Motor neuron (in vitro differentiated cells): Measurements from ENCODE around the gene ZNF428. TPM values are rescaled to one million over a fixed set of nuclear protein-coding genes. Genes with fewer than 3 reads are reported as not detected.

ENCODE experiments used
- ATAC-seq, 8 experiments: fragments of 200-7000 bp; cut with Tn5 transposase; replicated peaks in 6 of 8; 2 replicates each; pipeline ENCODE4 v1.8.0; 2021; ENCODE audit warnings: mild to moderate bottlenecking in 8 of 8, moderate library complexity in 8 of 8
- H3K27ac ChIP-seq, 2 donors: fragments of 250-450 bp; sonication (Bioruptor Pico); 2 replicates each; pipeline ENCODE4 v1.9.0; 2021; ENCODE audit warnings: antibody characterized with exemption in 2 of 2, mild to moderate bottlenecking in 2 of 2, moderate library complexity in 1 of 2
- H3K4me1 ChIP-seq, 2 donors: fragments of 250-450 bp; sonication (Bioruptor Pico); replicated peaks in 1 of 2; 2 replicates each; pipeline ENCODE4 v1.6.1; 2021; ENCODE audit warnings: antibody characterized with exemption in 2 of 2, mild to moderate bottlenecking in 2 of 2, moderate library complexity in 1 of 2
- H3K4me3 ChIP-seq, 5 donors: fragments of 250-450 bp; sonication (Bioruptor Pico); 2 replicates each; pipeline ENCODE4 v1.9.0; 2021; ENCODE audit warnings: antibody characterized with exemption in 5 of 5, mild to moderate bottlenecking in 5 of 5, moderate library complexity in 4 of 5
- WGBS, 10 experiments: fragments of 450-650 bp; shearing (Covaris generic); methylation state at CpG; one replicate each; pipeline ENCODE4 v1.0.0; 2022; 5-methylcytosine and 5-hydroxymethylcytosine counted together
- in situ Hi-C, 9 experiments: fragments of 400-800 bp; cut with MboI; loops; one replicate each; pipeline ENCODE4 v1.15.0; 2021; ENCODE audit warnings: low sequenced_read_pairs in 9 of 9, low pct_unique_long_range_greater_than_20kb in 2 of 9; ENCODE audit not compliant: unreplicated experiment in 9 of 9
- total RNA-seq, 8 experiments: library from RNA; unstranded; fragments of 300-600 nt; gene quantifications; 2 replicates each; pipeline versions ENCODE4 v1.2.3 to v1.2.4, GENCODE V29; 2022

ZNF428 gene
- total RNA-seq, 8 experiments from 2014 or later = 17.4 to 166 (median 84.4) TPM

- no peak overlapping the region for H3K4me3 ChIP-seq
- H3K4me1 ChIP-seq = peaks cover 12 to 14% of the 10 kb centered on the region in 2 donors
- in situ Hi-C loops = no loop called here
- ATAC-seq = no peak
- 60% methylated on average over 1 of the region's 1 CpG; no CpG with 5 or more reads in 9 of the 10 experiments for WGBS, 10 experiments
- no peak overlapping the region for H3K27ac ChIP-seq
These were observed 3.5 kb upstream of the ZNF428 start for GRCh38 chr19:43622956-43623355.

GRCh38 chr19:43622070-43622469 lies 2.6 kb upstream of the ZNF428 start:
- H3K27ac ChIP-seq = no peak overlapping the region
- peaks cover 12 to 14% of the 10 kb centered on the region in 2 donors for H3K4me1 ChIP-seq
- ATAC-seq = no peak
- H3K4me3 ChIP-seq = no peak overlapping the region
- in situ Hi-C loops = no loop called here
- WGBS, 10 experiments = 100% methylated on average over 1 of the region's 4 CpGs; no CpG with 5 or more reads in 9 of the 10 experiments

DNA sequence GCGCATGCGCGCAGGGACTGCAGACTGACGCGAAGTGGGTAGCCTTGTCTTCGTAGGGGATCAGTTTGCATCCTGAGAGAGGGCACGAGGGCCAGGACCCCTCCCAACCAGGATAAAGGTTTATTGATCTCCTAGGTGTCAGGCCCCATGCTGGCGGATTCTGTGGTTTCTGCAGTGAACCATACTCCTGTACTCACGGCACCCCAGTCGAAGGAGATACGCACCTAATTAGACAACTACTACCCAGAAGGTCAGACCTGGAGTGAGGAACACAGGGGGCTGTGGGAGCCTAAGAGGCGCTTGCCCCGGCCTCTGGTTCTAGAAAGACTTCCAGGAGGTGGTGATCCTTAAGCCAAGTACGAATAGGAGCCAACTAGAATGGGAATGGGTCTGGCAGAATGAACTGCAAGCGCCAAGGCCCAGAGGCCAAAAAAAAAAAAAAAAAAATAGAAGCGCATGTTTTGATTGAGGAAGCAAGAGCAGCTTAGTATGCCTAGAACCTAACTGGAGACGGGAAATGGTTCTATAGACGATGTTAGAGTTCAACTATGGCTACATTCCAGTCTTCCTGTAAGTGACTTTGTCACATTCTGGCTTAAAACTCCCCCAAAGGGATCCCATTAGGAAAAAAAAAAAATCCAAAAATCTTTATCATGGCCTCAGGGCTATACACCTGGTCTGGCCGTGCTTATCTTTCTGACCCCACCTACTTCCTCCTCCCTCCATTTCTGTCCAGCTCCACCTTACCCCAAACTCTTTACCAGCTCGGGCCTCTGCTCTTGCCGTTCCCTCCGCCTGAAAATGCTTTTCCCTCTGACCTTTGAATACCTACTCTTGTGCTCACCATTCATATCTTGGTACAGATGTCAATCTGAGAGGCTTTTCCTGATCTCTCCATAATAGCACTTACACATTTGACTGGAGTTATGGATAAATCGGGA lies 902 bp upstream of the ZNF428 start:
- in situ Hi-C loops = no loop called here
- H3K4me1 ChIP-seq = peaks cover 12 to 14% of the 10 kb centered on the region in 2 donors
- H3K4me3 ChIP-seq = peak overlapping the region; percentile 49 to 62 (median 58)
- 33 to 97% (median 51%) methylated on average over 5 to 17 of the region's 23 CpGs for WGBS, 10 experiments
- peak overlapping the region; percentile 94 to 97 for H3K27ac ChIP-seq
- no peak for ATAC-seq

GRCh38 chr19:43618921-43619261 lies 538 bp downstream of the ZNF428 start:
- H3K27ac ChIP-seq = peak overlapping the region; percentile 94 to 97
- in situ Hi-C loops = no loop called here
- H3K4me1 ChIP-seq = peaks cover 12 to 14% of the 10 kb centered on the region in 2 donors
- WGBS, 10 experiments = 0 to 3% (median 0%) methylated on average over 2 to 12 of the region's 14 CpGs; no CpG with 5 or more reads in 7 of the 10 experiments
- ATAC-seq = peak; percentile 15 to 33 (median 22)
- peak overlapping the region; percentile 49 to 62 (median 58) for H3K4me3 ChIP-seq

DNA sequence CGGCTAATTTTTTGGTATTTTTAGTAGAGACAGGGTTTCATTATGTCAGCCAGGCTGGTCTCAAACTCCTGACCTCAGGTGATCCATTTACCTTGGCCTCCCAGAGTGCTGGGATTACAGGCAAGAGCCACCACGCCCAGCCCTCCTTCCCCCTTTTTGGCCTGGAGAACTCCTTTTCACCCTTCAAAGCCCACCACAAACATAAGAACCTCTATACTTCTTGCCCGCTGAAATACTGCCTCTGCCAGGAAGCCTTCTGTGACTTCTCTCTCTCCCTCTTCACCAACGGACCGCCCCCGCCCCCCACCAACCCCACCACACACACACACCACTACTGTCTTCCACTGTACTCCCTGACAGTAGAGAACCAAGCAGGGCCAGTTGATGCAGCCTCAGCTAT lies 2.5 kb downstream of the ZNF428 start:
- in situ Hi-C loops = no loop called here
- 83 to 100% (median 100%) methylated on average over 1 to 3 of the region's 6 CpGs; no CpG with 5 or more reads in 3 of the 10 experiments for WGBS, 10 experiments
- Histone ChIP-seq H3K4me1 (peaks cover 12 to 14% of the 10 kb centered on the region in 2 donors), H3K4me3 (no peak overlapping the region), H3K27ac (no peak overlapping the region)
- no peak for ATAC-seq

DNA sequence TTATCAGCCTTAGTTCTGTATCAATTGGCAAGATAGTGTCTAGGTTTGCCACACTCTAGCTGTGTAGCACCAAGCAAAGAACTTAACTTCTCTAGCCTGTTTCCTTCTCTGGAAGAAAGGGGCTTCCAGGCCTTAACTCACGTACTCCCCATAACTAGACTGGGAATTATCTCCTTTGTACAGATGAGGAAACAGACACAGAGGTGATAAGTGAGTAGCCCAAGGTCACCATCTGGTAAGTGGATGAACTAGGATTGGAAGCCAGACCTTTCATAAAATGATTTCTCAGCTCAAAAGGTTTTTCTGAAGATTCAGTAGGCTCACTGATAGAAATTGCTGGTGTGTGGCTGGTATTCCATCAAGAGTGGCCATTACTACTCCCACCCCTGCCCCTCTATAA lies 3.1 kb downstream of the ZNF428 start:
- no peak overlapping the region for H3K4me3 ChIP-seq
- no peak overlapping the region for H3K27ac ChIP-seq
- H3K4me1 ChIP-seq = peaks cover 12 to 14% of the 10 kb centered on the region in 2 donors
- ATAC-seq = no peak
- in situ Hi-C loops = no loop called here
- 44 to 100% (median 100%) methylated on average over 1 of the region's 1 CpG; no CpG with 5 or more reads in 7 of the 10 experiments for WGBS, 10 experiments

DNA sequence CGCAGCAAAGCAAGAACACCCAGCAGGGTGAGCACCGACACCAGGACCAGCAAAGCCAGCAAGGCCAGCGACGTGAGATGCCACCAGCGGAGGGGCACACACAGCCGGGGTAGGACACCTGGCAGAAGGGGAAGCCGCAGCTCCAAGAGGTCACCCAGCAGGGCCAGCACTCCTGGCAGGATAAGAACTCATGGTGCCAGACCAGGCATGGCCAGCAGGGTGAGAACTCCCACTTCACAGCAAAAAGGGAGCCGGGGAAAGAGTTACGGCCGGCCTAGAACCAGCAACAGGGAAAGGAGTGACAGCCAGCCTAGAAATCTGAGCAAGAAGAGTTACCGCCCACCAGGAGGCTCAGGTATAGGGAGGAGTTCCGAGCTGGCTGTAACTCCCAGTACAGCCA lies 7.1 kb downstream of the ZNF428 start:
- in situ Hi-C loops = no loop called here
- Histone ChIP-seq H3K4me1 (no peaks in the 10 kb centered on the region), H3K4me3 (no peak overlapping the region), H3K27ac (no peak overlapping the region)
- 76 to 100% (median 84%) methylated on average over 1 to 9 of the region's 12 CpGs; no CpG with 5 or more reads in 4 of the 10 experiments for WGBS, 10 experiments
- ATAC-seq = no peak

DNA sequence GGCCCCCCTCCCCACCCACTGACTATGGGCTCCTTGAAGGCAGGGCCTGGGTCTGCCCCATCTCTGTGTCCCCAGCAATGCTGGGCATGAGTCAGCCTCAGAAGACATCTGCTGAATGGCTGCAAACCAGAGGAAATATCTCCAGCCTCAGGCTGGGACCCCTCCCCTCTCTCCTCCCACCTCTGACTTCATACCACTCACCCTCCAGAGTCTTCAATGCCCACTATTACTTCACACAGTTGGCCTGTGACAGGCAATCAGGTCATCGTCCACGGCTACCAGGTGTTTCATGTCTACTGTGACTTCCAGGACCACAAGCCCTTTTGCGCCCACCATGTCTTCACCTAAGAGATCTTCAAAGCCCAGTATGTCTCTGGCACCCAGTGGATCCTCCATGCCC lies 7.6 kb downstream of the ZNF428 start, which contains the start of gene SRRM5:
SRRM5 (plus strand) TSS at position 301 of the 400 bp plus-strand sequence; CDS start at position 335, 34 bp downstream.
- WGBS, 10 experiments = 94 to 100% (median 100%) methylated on average over 1 to 3 of the region's 3 CpGs; no CpG with 5 or more reads in 6 of the 10 experiments
- in situ Hi-C loops = no loop called here
- no peak within 1 kb of the TSS for H3K4me3 ChIP-seq
- H3K27ac ChIP-seq = no peak within 1 kb of the TSS
- no peak for ATAC-seq
- H3K4me1 ChIP-seq = no peaks in the 10 kb centered on the region

DNA sequence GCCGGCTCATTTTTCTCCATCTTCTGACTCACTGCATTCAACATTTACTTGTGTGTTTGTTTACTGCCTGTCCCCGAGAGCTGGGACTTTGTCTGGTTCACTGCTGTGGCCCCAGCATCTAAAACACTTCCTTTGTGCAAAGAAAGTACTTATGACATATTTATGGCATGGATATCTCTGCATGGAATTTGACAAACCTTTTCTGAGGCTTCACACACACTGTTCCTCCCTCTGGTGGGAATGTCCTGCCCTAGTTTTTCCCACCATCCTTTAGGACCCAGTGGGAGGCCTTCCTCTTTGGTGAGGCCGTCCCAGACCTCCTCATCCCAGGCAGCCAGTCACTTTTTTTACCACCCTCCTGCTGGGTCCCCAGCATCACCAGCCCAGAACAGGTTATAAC lies 8.9 kb downstream of the ZNF428 start:
- H3K4me3 ChIP-seq = no peak overlapping the region
- ATAC-seq = peak in 1 of 8 experiments; percentile 27
- in situ Hi-C loops = no loop called here
- no peaks in the 10 kb centered on the region for H3K4me1 ChIP-seq
- no peak overlapping the region for H3K27ac ChIP-seq
- WGBS, 10 experiments = 14 to 100% (median 52%) methylated on average over 1 to 3 of the region's 3 CpGs; no CpG with 5 or more reads in 3 of the 10 experiments

DNA sequence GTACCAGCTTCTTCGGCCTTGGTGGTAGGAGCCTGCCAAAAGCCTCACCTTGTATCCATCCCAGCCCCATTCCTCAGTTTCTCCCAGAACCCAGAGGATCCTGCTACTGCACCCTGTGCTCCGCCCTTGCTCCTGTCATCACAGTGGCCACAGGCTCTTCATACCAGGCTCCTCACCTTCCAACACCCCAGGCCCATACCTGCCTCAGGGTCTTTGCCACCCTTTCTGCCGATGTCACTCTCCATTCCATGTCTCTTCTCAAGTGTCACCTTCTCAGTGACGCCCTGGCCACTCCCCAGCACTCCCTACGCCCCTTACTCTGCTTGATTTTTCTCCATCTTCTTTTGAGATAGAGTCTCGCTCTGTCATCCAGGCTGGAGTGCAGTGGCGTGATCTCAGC lies 9.6 kb downstream of the ZNF428 start:
- in situ Hi-C loops = no loop called here
- WGBS, 10 experiments = 69 to 100% (median 83%) methylated on average over 1 to 7 of the region's 7 CpGs; no CpG with 5 or more reads in 1 of the 10 experiments

DNA sequence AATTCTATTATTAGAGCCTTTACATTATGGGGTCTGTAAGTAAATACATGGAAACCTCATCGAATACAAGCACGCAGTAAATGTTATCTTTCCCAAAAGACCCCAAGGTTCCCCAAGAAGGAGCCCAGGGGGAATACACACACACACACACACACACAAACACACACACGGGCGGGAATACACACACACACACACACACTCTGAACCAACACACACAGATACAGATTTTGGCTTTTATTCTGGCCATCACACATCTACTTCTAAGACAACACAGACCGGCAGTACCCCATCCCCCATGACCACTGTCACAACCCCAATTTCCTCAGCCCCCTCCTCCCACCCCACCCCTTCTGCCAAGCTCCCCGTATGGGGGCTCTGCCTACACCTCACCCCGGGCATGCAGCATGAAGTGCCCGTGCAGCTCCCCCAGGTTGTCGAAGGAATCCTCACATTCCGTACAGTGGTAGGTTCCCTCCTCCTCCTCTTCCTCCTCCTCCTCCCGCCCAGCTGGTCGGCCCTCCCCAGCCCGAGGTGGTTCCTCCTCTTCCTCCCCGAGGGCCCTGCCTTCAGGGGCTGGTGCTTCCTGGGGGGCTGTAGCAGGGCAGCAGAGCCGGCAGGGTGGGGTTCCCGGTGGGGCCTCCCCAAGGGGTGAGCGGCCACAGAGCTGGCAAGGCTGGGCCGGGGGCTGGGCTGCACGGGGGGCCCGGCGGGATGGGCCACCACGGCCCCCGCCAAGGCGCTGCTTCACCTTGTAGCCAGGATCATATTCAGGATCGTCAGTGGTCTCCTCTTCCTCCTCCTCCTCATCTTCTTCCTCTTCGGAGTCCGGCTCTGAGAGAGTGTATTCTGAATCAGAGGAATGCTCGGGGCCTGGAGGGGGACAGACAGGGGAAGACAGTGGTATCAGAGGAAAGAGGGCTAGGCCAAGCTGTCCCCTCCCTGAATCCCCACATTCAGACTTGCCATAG lies 11.9 kb downstream of the ZNF428 start:
- H3K27ac ChIP-seq = no peak overlapping the region
- no peaks in the 10 kb centered on the region for H3K4me1 ChIP-seq
- no peak overlapping the region for H3K4me3 ChIP-seq
- no peak for ATAC-seq
- in situ Hi-C loops = no loop called here
- WGBS, 10 experiments = 90 to 100% (median 100%) methylated on average over 1 to 5 of the region's 28 CpGs; no CpG with 5 or more reads in 5 of the 10 experiments

More for the DNA sequence above, 9.6 kb downstream of the ZNF428 start:
- H3K4me3 ChIP-seq = no peak overlapping the region
- peak in 1 of 8 experiments; percentile 24 for ATAC-seq
- H3K27ac ChIP-seq = no peak overlapping the region
- no peaks in the 10 kb centered on the region for H3K4me1 ChIP-seq

- Histone ChIP-seq H3K4me1 (no peaks in the 10 kb centered on the region), H3K27ac (no peak overlapping the region), H3K4me3 (no peak overlapping the region)
- in situ Hi-C loops = no loop called here
- ATAC-seq = no peak
- WGBS, 10 experiments = 81 to 100% (median 90%) methylated on average over 1 to 6 of the region's 7 CpGs
These were observed 12.7 kb downstream of the ZNF428 start for GRCh38 chr19:43606569-43607229.
